HG02588 (cell line): Measurements from ENCODE around the gene MT1F.
"Not testable (repeated sequence)": the region's sequence is repeated elsewhere in the genome, so short reads cannot be mapped to it uniquely, and the experiment has no call there.

Experiments
- ATAC-seq: cut with Tn5 transposase; IDR thresholded peaks from one replicate; pipeline ENCODE4 v1.9.1; 2021; ENCODE audit warnings: mild to moderate bottlenecking, moderate library complexity; ENCODE audit not compliant: unreplicated experiment

MT1F gene

GRCh38 chr16:56669840-56670619 is 12.3 kb downstream of the MT1F start:
- ATAC-seq = no peak

DNA sequence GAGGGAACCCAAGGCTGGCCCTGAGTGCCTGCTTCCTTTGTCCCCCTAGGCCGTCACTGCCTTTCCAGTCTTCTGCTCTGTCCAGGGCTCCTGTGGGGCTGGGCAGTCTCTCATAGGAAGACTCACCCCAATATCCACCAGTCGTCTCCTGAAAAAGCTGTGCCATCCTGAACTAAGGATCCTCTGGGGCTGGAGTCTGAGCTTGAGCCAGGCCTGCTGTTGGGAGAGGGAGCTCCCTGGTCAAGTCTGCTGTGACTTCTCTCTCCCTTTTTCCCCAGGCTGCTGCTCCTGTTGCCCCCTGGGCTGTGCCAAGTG is 12.8 kb downstream of the MT1F start:
- ATAC-seq = no peak

GRCh38 chr16:56671691-56672090 is 13.9 kb downstream of the MT1F start:
- ATAC-seq = not testable (repeated sequence)

GRCh38 chr16:56672171-56672570 is 14.4 kb downstream of the MT1F start:
- ATAC-seq = not testable (repeated sequence)

- no peak for ATAC-seq
These were observed 15.2 kb downstream of the MT1F start for GRCh38 chr16:56672761-56673536.

DNA sequence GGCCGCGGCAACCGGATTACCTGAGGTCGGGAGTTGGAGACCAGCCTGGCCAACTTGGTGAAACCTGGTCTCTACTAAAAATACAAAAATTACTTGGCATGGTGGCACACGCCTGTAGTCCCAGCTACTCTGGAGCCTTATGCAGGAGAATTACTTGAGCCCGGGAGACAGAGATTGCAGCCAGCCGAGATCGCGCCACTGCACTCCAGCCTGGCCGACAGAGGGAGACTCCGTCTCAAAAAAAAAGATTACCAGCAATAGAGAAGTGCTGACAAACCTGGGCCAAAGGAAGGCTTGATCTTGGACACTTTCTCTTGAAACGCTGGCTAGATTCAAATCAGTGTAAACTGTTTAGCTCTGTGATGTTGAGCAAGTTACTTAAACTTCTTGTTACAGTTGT is 16.2 kb downstream of the MT1F start:
- ATAC-seq = no peak

- ATAC-seq = not testable (repeated sequence)
These were observed 16.8 kb downstream of the MT1F start for GRCh38 chr16:56674570-56674969.

- no peak for ATAC-seq
These were observed 18.0 kb downstream of the MT1F start for GRCh38 chr16:56675685-56676210.

- ATAC-seq = no peak
These were observed 19.7 kb downstream of the MT1F start for GRCh38 chr16:56677474-56677873.

DNA sequence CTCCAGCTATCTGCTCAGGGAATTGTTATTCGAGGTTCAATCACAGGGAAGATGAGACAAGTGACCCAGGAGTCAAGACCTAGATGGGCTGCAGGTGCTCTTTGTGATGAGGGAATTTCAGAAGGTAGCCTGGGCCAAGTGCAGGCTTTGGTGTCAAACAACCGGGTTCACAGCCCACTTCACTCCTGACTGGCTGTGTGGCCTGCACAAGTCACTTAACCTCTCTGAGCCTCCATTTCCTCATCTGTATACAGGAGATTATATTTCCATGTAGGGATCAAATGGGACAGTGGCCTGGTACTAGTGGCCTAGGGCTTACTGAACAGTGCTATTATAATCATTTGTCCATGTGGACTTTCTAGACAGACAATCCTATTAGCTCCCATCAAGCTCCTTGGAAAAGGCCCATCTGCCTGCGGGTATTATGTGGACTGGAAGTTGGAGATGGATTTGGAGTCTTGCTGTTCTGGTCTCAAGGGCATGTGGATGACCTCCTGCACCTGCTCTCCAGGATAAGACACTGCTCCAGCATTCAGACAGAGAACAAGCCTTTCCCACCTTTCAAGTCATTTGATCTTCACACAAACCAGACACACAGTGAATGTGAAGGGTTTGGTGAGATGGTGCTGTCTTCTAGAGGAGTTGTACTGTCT is 21.4 kb downstream of the MT1F start:
- ATAC-seq = no peak

DNA sequence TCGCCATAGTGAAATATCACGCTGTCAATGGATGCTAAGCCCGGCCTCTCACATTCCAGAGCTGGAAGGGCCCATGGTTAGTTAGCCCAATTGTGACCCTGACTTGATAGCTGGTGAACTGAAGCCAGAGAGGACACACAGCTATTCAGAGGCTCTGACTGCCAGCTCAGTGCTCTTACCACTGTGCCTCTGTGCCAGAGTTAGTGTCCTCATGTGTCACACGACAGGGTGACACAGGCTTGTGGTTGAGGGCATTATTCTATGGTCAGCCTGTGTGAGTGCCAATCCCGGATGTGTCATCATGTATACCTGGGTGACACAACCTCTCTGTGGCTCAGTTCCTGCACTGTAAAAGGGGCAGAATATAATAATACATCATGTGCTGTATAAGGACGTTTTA is 22.1 kb downstream of the MT1F start:
- ATAC-seq = no peak

GRCh38 chr16:56681939-56682702 is 24.4 kb downstream of the MT1F start, which contains the start of gene MT1X:
Gene MT1X, plus strand, starts transcription at chr16:56682470. Its CDS starts 71 bp downstream, at chr16:56682541.
- peak; percentile 97 for ATAC-seq

- no peak for ATAC-seq
These were observed 25.1 kb downstream of the MT1F start for GRCh38 chr16:56682703-56683397.

GRCh38 chr16:56683424-56684172 is 25.8 kb downstream of the MT1F start:
- ATAC-seq = no peak

DNA sequence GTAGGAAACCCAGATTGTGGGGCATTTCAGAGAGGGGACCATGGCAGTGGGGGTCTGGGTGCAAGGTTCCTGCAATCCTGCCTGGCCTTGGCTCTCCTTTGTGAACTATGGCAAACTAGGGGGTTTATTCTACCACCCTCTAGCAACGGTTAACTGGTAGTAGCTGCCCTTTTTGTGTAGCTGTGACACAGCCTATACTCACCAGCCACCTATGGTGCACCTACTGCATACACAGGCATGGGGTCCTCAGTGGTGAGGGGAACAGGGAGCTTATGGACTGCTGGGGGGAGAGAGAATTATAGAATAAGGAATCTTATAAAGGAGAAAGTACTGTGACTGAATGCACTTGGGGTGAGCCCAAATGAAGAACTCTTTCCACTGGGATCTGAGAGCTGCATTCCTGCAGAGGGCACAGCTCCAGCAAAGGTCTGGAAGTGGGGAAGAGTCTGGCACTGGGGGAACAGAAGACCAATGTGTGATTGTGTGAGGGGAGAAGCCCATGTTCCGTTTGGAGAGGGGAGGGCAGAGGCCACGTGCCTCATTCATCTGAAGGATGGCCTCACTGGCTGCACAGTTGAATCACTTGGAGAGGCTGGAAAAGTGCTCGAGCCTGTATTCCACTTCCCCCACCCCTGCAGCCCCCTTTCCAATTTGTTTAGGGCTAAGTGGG is 26.6 kb downstream of the MT1F start:
- ATAC-seq = no peak

DNA sequence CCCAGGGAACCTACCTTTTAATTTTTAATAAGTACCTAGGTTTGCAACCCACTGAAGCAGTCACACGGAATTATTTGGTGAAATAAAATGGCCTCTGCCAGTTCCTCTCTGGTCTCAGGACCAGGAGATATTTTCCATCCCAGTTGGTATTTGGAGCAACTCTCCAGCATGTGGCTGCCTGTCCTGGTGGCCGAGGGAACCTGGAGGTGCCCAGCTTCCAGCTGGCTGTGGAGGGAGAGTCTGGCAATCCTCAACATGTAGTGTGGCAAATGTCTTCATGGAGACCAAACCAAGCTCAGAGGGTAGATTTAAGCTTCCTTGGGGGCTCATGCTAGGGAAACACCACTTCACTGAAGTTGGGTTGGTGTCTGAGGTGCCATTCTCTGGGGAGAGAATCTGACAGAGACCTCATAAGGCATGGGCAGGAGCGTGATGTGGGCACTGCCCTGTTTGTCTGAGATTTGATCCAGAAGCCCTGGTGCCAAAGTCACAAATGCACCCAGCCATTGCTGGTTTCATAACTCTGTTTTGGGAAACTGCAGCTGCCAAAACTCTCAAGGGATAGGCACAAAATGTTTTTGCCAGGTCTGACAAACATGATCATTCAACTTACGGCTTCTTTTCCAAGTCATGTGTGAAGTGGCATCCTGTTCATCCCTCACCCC is 27.3 kb downstream of the MT1F start:
- ATAC-seq = no peak

GRCh38 chr16:56686758-56687157 is 29.0 kb downstream of the MT1F start:
- ATAC-seq = no peak

GRCh38 chr16:56688762-56689161 is 31.0 kb downstream of the MT1F start:
- no peak for ATAC-seq
